SK-N-SH (cell line): Measurements from ENCODE around the gene ZNF134. TPM values are rescaled to one million over a fixed set of nuclear protein-coding genes. Genes with fewer than 3 reads are reported as not detected.

ENCODE experiments used
- CTCF ChIA-PET: fragments of 300-600, 350-600 bp; formaldehyde crosslinking; extraction: SDS; loops from one replicate; lab custom pipeline; 2021; lab: Yijun Ruan, JAX
- POLR2A ChIA-PET: fragments of 350-600 bp; sonication (Branson Sonifier 250); formaldehyde crosslinking; extraction: SDS; loops from one replicate; lab custom pipeline; 2020; ENCODE audit warnings: antibody characterized with exemption, inconsistent platforms; lab: Yijun Ruan, JAX
- DNase-seq: peaks from one replicate; pipeline ENCODE4 v3.0.0; 2012
- H2AFZ ChIP-seq: fragments of 200-600 bp; sonication (generic); 2 replicates; pipeline ENCODE4 v1.8.1; 2016; ENCODE audit warnings: antibody characterized with exemption, mild to moderate bottlenecking, low read depth
- H3F3A ChIP-seq: fragments of 200-600 bp; sonication (generic); replicated peaks from 2 replicates; pipeline ENCODE3; 2016; ENCODE audit warnings: antibody characterized with exemption, mild to moderate bottlenecking; ENCODE audit not compliant: insufficient read depth
- H3K27ac ChIP-seq, 2 experiments: fragments of 200-500 bp in 1 of 2; fragments of 200-600 bp in 1 of 2; sonication (Bioruptor generic) in 1 of 2; sonication (generic), shearing (Covaris generic) in 1 of 2; 2 replicates each; pipeline versions ENCODE4 v1.5.1 to v1.6.1; 2014 to 2016; ENCODE audit warnings: low read depth in 2 of 2, inconsistent platforms in 1 of 2, low read length in 1 of 2, mild to moderate bottlenecking in 1 of 2, mixed read lengths in 1 of 2
- H3K27me3 ChIP-seq: fragments of 200-600 bp; sonication (generic), shearing (Covaris generic); 2 replicates; pipeline ENCODE4 v1.6.1; 2016; ENCODE audit warnings: mixed run types; ENCODE audit not compliant: insufficient read depth
- H3K36me3 ChIP-seq, 2 experiments: fragments of 200-500 bp in 1 of 2; fragments of 200-600 bp in 1 of 2; sonication (Bioruptor generic) in 1 of 2; sonication (generic) in 1 of 2; replicated peaks in 1 of 2; 2 replicates each; pipeline versions ENCODE3 to v1.5.1; 2014 to 2016; ENCODE audit warnings: low read length in 1 of 2, mild to moderate bottlenecking in 1 of 2; ENCODE audit not compliant: insufficient read depth in 2 of 2, control insufficient read depth in 1 of 2
- H3K4me1 ChIP-seq, 2 experiments: fragments of 200-500 bp in 1 of 2; fragments of 200-600 bp in 1 of 2; sonication (Bioruptor generic) in 1 of 2; sonication (generic), shearing (Covaris generic) in 1 of 2; 2 replicates each; pipeline versions ENCODE4 v1.5.1 to v1.6.1; 2014 to 2016; ENCODE audit warnings: low read depth in 1 of 2, low read length in 1 of 2, mixed run types in 1 of 2; ENCODE audit not compliant: insufficient read depth in 2 of 2, control insufficient read depth in 1 of 2
- H3K4me2 ChIP-seq: fragments of 200-600 bp; sonication (generic), shearing (Covaris generic); 2 replicates; pipeline ENCODE4 v1.6.1; 2017; ENCODE audit warnings: mixed run types
- H3K4me3 ChIP-seq, 2 experiments: fragments of 200-500 bp in 1 of 2; fragments of 200-600 bp in 1 of 2; sonication (Bioruptor generic) in 1 of 2; sonication (generic), shearing (Covaris generic) in 1 of 2; 2 replicates each; pipeline versions ENCODE4 v1.5.1 to v1.8.1; 2014 to 2016; ENCODE audit warnings: low read depth in 2 of 2, inconsistent platforms in 1 of 2, low read length in 1 of 2, mild to moderate bottlenecking in 1 of 2, mixed read lengths in 1 of 2, moderate library complexity in 1 of 2
- H3K79me2 ChIP-seq: fragments of 200-600 bp; sonication (generic); 2 replicates; pipeline ENCODE4 v1.8.1; 2017; ENCODE audit warnings: mild to moderate bottlenecking; ENCODE audit not compliant: insufficient read depth
- H3K9ac ChIP-seq: fragments of 200-600 bp; sonication (generic); 2 replicates; pipeline ENCODE4 v1.6.1; 2017; ENCODE audit warnings: mixed run types
- H3K9me2 ChIP-seq: fragments of 200-600 bp; sonication (generic); 2 replicates; pipeline ENCODE4 v1.6.1; 2017; ENCODE audit warnings: mixed run types
- H3K9me3 ChIP-seq: fragments of 200-600 bp; sonication (generic); 2 replicates; pipeline ENCODE4 v1.6.1; 2017; ENCODE audit warnings: mixed run types, mild to moderate bottlenecking, moderate library complexity
- H4K20me1 ChIP-seq: fragments of 200-600 bp; sonication (generic); 2 replicates; pipeline ENCODE4 v1.6.1; 2017; ENCODE audit warnings: mild to moderate bottlenecking, mixed run types; ENCODE audit not compliant: insufficient read depth
- CHD2 ChIP-seq: fragments of 150-350 bp; IDR thresholded peaks from 2 replicates; pipeline ENCODE4 v1.6.1; 2018; ENCODE audit warnings: low read length; ENCODE audit not compliant: partially characterized antibody
- ELF1 ChIP-seq: IDR thresholded peaks from 2 replicates; pipeline ENCODE4 v1.4.0; 2012
- EP300 ChIP-seq, 2 experiments: IDR thresholded peaks; 2 replicates each; pipeline versions ENCODE4 v1.4.0 to v1.6.1; 2012; ENCODE audit warnings: borderline replicate concordance in 1 of 2, low read depth in 1 of 2, low read length in 1 of 2
- GABPA ChIP-seq: IDR thresholded peaks from 2 replicates; pipeline ENCODE4 v1.4.0; 2012; ENCODE audit warnings: low read depth, mild to moderate bottlenecking
- GATA2 ChIP-seq: sonication (generic); formaldehyde crosslinking; IDR thresholded peaks from 2 replicates; pipeline ENCODE4 v1.5.0; 2020; ENCODE audit warnings: mild to moderate bottlenecking, missing genetic modification reagents
- IRF3 ChIP-seq: fragments of 150-350 bp; IDR thresholded peaks from 2 replicates; pipeline ENCODE4 v1.6.1; 2016; ENCODE audit warnings: mild to moderate bottlenecking, low read depth, low read length
- JUND ChIP-seq: IDR thresholded peaks from 2 replicates; pipeline ENCODE4 v1.4.0; 2012
- MAX ChIP-seq: IDR thresholded peaks from 2 replicates; pipeline ENCODE4 v1.4.0; 2012; ENCODE audit warnings: low read depth
- MXI1 ChIP-seq: IDR thresholded peaks from 2 replicates; pipeline ENCODE4 v1.6.1; 2012; ENCODE audit warnings: mild to moderate bottlenecking, low read depth, low read length, improper control_type of control experiment
- NRF1 ChIP-seq: IDR thresholded peaks from 2 replicates; pipeline ENCODE4 v1.6.1; 2012; ENCODE audit warnings: low read depth, mild to moderate bottlenecking, low read length
- POLR2AphosphoS5 ChIP-seq: IDR thresholded peaks from 2 replicates; pipeline ENCODE4 v1.6.1; 2012; ENCODE audit warnings: low read depth, low read length
- RCOR1 ChIP-seq: fragments of 150-350 bp; IDR thresholded peaks from 2 replicates; pipeline ENCODE4 v1.6.1; 2017; ENCODE audit warnings: antibody characterized with exemption, low read length
- RXRA ChIP-seq: IDR thresholded peaks from 2 replicates; pipeline ENCODE4 v1.4.0; 2012; ENCODE audit warnings: low read depth, mild to moderate bottlenecking, borderline replicate concordance
- SMC3 ChIP-seq: IDR thresholded peaks from 2 replicates; pipeline ENCODE4 v1.6.1; 2012; ENCODE audit warnings: low read depth, low read length, improper control_type of control experiment
- TEAD4 ChIP-seq: IDR thresholded peaks from 2 replicates; pipeline ENCODE4 v1.4.0; 2012; ENCODE audit warnings: mild to moderate bottlenecking, borderline replicate concordance; ENCODE audit not compliant: insufficient read depth
- USF1 ChIP-seq: IDR thresholded peaks from 2 replicates; pipeline ENCODE4 v1.4.0; 2012; ENCODE audit warnings: low read depth, borderline replicate concordance
- USF2 ChIP-seq: fragments of 150-350 bp; IDR thresholded peaks from 2 replicates; pipeline ENCODE4 v1.6.1; 2017; ENCODE audit warnings: antibody characterized with exemption, low read length, low read depth, borderline replicate concordance
- YY1 ChIP-seq: IDR thresholded peaks from 2 replicates; pipeline ENCODE4 v1.4.0; 2012; ENCODE audit warnings: low read depth, mild to moderate bottlenecking
- polyA plus RNA-seq, 3 experiments: library from polyadenylated mRNA; depleted of rRNA; stranded (reverse); fragments of >200 nt; gene quantifications; 2 replicates each; pipeline ENCODE4 v1.2.3, GENCODE V29; 2012

The ZNF134 gene
- polyA plus RNA-seq, 1 of the 3 experiments (the other 2 are of a cell fraction): 9.8 TPM

- no peaks in the 10 kb centered on the region for H3K4me1 ChIP-seq
- H3K9me3 ChIP-seq: peaks cover 30% of the 10 kb centered on the region; the same call in 1 of the 2 replicates
- H3K27me3 ChIP-seq: no peaks in the 10 kb centered on the region
- H3F3A ChIP-seq: peaks cover 6% of the 10 kb centered on the region
- no peak overlapping the region; a peak in 1 of 4 replicates for H3K4me3 ChIP-seq
- no peak overlapping the region for H3K4me2 ChIP-seq
- peaks cover 40 to 41% of the 10 kb centered on the region in 2 experiments for H3K36me3 ChIP-seq
- DNase-seq: no peak
- ChIA-PET CTCF (no interaction called here), POLR2A (no interaction called here)
- no peaks in the 10 kb centered on the region for H3K79me2 ChIP-seq
- no peak overlapping the region for H3K27ac ChIP-seq
- no peaks in the 10 kb centered on the region for H3K9me2 ChIP-seq
- H2AFZ ChIP-seq: no peak overlapping the region
- no peaks in the 10 kb centered on the region for H4K20me1 ChIP-seq
- TF ChIP-seq SMC3: no peak
- TF ChIP-seq MXI1: no peak
- TF ChIP-seq ELF1: no peak
- TF ChIP-seq YY1: no peak
- TF ChIP-seq TEAD4: no peak
- no peak for TF ChIP-seq JUND
- TF ChIP-seq EP300 (IDR thresholded peaks at IDR 0.05; ENCODE audit: borderline replicate concordance in 1 of 2, low read depth in 1 of 2, low read length in 1 of 2): no peak
- TF ChIP-seq RXRA: no peak
- no peak for TF ChIP-seq IRF3
- TF ChIP-seq POLR2AphosphoS5: no peak
- no peak for TF ChIP-seq RCOR1
- no peak for TF ChIP-seq USF2
- no peak for TF ChIP-seq MAX
- TF ChIP-seq USF1: no peak
- no peak for TF ChIP-seq NRF1
- no peak for TF ChIP-seq GABPA
- TF ChIP-seq GATA2 (CRISPR knock-in tag): no peak
- TF ChIP-seq CHD2: no peak
- no peak overlapping the region for H3K9ac ChIP-seq
These were observed 43.3 kb upstream of the ZNF134 start for GRCh38 chr19:57570707-57571106.
